NCI-H510A (cell line): Measurements from ENCODE around the gene DNAL4.

Source experiments
- DNase-seq: peaks from one replicate; lab custom pipeline; 2025; lab: John Stamatoyannopoulos, UW

DNAL4 gene

DNA sequence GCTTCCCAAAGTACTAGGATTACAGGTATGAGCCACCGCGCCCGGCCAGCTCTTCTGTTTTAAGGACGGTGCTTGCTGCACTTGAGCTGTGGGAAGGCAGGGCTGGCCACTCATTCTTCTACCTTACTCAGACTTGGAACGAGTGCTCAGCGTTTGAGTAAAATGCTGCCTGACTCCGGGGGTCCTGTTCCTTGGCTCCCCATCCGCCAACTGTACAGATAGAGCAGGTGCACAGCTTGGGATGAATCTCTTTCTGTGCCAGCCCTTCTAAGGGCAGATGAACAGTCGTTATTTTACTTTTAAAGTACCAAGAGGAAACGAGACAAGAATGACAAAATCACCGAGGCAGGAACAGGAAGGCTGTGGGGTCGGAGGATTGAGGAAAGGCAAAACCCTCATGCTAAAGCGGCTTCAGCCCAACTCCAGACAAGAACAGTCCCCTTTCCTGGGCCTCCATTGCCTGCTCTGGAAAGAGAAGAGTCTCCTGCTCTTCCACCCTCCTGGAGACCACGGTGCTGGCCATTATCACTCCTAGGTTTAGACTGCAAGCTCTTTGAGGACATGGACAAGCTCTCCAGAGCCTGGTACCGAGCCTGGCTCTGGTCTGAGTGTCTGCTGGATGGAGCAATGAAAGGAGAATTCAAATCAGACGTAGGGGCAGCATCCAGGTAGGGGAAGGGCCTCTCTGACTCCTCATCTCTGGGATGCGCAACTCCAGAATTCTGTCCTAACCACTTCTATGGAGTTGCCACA lies 37.1 kb downstream of the DNAL4 start:
- DNase-seq = no peak

DNA sequence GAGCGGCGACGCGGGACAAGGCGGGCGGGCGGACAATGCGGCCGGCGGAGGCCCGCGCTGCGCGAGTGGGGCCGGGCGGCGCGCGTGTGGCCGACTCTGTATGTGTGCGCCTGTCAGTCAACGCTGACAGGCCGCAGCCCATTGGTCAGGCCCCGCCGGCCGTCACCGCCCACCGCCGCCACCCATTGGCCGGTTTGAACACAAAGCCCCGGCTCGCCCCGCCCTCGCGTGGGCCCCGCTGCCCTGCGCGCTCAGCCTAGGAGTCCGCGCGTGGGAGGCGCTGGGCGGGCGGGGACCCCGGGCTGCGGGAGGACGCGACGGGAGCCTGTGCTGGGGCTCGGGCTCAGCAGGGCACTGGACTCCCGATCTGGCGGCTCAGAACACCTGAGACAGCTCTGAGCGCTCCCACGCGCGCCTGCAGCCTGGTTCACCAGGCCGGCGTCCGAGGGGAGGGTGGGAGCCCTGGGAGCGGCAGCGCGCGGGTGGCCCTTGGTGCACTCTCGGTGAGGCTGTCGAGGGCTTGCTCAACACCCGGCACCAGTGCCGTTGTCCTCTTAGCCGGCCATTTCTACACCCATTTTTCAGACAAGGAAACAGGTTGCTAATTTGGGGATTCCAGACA lies 37.9 kb downstream of the DNAL4 start, which contains the start of gene SUN2:
Gene SUN2 (minus strand): TSS at position 88 of the 622 bp plus-strand sequence. CDS start 3,370 bp downstream, outside the sequence.
- no peak for DNase-seq

DNA sequence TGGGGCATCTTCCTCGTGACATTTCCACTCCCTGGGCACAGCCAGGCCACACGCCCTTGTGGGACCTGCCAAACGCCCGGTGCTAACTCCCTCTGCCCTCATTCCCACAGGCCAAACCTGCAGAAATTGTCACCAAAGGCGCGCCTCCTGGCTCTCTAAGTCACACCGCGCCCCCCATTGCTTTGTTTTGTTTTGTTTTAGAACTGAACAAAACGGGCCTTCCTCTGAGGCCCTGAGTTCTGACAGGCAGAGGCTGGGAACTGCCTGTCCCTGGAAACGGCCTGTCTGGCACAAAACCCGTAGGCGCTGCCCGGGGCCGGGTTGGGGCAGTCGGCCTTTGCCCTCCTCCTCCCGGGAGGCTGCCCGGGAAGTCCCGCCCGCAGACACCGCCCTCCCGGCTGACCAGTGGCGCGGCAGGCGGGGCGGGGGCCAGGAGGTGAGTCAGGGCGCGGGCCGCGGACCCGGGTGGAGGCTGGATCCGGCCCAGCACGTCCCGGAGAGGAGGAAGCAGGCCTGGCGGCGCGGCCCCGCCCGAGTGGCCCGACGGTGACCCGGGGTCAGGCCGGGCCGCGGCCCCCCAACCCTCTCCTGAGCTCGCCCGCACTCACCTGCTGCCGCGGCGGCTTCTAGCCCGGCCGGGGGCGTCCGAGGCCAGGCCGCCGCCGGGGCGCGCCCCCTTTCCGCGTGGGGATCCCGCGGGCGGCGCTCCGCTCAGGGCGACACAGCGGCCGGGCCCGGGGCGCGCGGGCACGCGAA lies 38.6 kb downstream of the DNAL4 start:
- no peak for DNase-seq

DNA sequence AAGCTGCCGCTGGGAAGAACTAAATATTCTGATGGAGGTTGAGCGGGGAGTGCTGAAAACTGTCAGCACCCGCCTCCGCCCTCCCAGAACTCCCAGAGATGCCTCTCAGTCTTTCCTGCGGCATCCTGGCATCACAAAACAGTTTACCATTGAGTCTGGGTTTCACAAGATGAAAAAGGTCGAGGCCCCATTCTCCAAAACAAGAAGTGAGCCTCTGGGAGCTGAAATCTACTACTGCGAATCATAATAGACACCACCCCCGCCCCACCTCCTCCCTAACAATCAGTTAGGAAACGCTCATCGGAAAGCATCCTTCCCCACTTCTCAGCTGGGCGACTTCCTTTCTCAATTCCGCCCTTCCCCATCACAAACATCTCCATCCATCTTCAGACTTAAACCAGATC lies 39.2 kb downstream of the DNAL4 start:
- no peak for DNase-seq

DNA sequence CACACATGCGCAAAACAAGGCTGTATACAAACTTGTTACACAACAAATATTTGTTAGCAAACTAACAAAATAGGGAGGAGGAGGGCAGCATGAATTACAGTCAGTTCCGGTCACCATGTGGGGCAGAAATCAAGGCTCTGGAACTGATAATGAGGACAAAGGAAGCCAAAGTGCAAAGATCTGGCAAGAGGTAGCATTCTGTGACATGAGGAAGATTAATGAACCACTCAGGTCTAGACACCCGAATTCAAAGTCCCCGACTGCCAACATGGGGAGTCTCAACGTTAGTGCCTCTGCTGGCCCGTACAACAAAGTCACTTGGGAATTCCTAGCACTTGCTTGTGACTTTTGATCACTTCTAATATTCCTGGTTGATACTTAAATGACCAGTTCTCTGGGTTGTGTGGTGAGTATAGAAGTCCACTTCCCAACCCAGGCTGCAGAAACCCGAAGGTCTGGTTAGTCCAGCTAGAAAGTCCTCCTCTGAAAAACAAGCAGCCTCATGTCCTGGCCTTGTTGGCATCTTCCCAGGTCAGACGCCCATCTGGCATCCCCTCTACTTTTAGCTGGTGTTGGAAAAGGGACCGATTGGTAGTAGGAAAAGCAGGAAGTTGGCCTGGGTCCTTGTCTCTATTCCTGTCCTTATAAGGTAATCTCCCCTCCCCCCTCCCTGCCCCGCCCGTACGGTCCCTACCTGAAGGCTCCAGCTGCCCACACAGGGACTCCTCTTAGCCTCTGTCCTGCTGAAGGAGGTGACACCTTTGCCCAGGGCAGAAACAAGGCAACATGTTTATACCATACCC lies 39.8 kb downstream of the DNAL4 start:
- peak; percentile 54 for DNase-seq

DNA sequence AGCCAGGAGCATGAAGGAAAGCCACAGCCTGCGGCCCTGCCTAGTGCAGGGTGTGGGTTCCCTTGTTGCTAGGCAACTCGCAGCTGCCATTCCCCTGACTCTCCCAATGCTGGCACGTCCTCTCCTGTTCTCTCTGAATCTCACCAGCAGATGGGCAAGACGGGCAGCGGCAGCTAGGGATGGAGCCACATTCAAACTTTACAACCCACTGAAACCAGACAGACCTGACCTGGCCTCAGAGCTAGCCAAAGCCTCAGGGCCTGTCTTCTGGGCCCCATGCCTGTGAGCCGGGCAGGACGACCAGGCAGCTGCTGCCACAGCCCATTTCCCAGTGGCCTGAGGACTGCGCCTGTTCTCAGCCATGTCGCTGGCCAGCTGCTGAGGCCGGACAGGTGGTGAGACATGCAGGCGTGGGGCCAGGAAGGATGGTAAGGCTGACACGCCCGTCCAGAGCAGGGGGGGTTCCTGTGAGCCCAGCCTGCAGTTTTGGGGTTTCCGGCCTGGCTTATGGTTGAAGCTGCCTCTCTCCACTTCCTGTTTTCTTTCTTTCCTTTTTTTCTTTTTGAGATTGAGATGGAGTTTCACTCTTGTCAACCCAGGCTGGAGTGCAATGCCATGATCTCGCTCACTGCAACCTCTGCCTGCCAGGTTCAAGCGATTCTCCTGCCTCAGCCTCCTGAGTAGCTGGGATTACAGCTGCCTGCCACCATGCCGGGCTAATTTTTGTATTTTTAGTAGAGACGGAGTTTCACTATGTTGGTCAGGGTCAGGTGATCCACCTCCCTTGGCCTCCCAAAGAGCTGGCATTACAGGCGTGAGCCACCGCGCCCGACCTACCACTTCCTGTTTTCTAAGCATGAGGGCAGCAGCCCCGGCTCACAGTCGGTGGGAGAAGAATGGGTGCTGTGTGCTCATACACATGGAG lies 42.3 kb downstream of the DNAL4 start:
- no peak for DNase-seq

DNA sequence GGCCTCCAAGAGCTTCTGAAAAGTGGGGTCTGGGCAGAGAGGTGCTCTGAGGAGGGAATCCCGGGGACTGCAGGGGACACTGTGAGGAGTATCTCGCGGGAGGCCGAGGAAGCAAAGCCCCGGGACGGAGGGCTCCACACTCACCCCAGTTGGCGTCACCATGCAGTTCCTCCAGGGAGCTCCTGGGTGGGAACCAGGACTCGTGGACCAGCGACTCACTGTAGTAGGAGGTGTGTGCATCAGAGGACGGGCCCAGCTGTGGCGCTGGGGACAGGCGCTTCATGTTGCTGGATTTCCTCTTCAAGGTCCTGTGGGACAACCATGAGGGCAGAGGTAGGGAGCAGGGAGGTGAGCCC lies 42.9 kb downstream of the DNAL4 start:
- DNase-seq = no peak

DNA sequence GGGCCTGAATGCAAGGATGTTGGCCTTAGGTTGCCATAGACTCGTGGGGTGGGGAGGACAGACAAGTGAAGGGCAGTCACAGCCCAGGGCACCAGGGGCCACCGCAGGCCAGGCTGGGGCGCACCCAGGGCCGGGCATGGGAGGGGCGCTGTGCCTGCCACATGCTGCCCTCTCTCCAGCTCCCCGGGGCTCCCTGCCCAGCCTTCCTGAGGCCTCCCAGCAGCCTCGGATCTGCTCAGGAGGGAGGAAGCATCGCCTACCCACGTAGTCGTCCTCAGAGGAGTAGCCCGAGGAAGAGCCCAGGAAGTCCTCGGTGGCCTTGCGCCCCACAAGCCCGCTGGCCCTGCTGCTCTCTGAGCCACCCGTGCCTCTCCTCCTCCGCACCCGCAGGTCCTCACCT lies 43.3 kb downstream of the DNAL4 start:
- no peak for DNase-seq

DNA sequence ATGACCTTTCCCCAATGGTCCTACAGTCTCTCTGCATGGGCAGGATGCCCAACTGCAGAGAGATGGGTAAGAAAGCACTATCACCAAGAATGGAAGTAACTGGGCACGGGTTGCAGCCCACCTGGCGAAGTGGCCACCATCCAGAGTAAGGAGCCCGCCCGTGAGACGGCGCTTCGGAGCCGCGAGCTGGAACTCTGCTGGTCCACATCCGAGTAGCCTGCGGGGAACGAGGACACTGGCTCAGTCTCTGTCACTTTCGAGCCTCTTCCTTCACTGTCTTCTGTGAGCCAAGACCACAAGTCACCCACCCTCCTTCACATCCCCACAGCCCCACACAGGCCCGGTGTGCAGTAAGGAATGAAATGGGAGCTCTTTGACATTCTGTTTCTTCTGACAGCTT lies 43.8 kb downstream of the DNAL4 start:
- DNase-seq = no peak

DNA sequence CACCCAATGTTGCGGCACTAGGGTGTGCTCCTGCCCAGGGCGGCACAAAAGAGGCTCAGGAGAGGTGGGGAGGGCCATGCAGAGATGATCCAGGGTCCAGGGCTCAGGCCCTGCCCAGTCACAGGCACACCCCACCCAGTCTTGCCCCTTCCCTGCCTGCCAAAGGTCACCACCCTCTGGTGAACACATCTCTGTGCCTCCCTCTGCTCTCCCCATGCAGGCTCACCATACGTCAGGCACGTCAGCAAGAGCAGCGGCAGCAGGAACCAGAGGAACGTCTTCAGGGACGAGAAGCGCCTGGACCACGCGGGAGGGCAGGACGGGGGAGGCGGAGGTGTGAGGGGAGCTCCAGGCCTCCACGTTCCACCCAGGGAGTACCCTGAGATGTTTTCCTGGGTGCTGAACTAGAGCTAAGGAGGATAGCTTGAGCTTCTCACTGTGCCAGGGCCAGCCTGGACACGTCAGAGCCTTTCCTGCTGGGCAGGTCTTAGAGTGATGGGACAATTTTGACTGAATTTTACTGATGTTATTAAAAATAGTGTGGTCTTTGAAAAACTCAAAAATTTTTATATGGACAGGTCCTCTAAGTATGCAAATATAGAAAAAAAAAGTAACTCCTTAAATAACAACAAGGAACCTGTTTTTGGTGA lies 45.3 kb downstream of the DNAL4 start:
- no peak for DNase-seq

DNA sequence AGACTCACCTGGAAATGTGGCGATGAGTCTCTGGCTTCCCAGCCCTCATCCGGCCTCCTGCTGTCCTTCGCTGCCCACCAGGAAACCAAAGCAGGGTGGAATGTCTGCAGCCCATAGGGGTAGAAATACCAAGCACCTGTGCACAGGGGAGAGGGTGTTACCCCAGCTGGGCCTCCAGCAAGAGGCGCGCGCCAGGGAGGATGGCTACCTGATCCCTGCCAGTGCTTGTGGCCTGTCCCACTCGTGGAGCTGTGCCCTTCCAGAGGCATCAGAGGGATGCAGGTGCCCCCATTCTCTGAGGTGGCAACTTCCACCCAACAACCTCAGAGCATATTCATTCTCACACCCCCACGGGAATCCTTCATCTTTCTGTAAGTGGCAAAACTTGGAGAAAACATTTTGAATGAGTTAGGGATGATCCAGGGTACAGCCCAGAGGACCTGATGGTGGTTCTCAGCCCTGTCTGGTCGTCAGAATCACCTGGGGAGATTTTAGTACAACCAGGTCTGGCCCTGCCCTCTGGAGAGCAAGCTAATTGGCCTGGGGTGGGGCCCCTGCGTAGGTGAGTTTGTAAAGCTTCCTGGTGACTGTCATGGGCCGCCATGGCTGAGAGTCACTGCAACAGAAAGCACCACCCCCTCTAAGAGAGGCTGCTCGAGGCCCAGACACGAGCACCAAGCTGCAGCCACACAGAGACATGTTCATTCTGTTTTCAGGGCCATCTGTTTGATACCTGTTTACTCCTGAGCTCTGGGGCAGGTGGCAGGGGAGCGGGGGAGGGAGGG lies 48.1 kb downstream of the DNAL4 start:
- DNase-seq = peak; percentile 91

DNA sequence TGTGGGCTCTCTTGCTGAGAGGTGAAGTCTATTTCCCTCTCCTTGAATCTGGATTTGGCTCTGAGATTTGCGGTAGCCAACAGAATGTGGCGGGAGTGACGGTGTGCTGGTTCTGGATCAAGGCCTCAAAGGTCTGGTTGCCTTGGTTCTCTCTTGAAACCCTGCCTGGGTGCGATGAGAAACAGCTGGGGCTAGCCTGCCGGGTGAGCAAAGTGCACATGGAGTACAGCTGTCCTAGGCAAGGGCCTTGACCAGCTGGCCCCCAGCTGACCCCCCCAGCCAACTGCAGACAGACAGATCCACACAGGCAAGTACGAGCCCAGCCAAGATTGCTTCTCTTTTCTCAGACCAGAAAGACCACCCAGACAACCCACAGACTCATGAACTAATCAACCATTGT lies 49.0 kb downstream of the DNAL4 start:
- DNase-seq = no peak

DNA sequence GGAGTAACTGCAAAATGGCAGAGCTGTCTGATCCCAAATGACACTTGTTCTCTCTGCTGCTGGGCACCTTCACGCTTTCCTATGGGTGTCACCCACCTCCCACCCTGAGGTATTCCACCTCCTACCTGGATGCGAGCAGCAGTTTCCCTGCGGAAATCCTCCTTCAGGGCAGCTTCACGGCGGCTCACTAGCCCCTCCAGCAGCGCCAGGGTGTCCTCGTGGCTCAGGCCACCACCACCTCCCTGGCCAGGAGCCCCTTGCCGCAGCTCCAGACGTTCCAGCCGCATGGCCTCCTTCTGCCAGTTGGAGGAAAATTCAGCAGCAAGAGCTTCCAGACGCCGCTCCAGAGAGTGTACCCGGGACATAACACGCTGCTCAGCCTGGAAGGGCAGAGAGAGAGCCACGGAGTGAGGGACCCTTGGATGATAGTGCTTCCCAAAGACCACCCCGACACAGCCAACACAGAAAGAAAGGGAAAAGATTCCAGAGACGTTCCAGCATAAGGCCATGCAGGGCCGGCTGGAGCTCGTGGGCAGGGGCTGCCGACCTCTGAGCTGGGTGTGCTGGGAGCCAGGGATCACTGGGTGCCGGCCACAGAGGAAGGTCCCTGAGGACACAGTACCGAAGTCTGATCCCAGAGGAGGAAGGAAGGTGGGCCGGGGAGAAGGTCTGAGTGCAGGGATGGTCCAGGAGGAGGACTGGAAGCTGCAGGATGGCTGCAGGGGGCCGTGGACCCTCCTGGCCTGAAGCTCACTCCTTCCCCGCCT lies 51.6 kb downstream of the DNAL4 start:
- DNase-seq = no peak

DNA sequence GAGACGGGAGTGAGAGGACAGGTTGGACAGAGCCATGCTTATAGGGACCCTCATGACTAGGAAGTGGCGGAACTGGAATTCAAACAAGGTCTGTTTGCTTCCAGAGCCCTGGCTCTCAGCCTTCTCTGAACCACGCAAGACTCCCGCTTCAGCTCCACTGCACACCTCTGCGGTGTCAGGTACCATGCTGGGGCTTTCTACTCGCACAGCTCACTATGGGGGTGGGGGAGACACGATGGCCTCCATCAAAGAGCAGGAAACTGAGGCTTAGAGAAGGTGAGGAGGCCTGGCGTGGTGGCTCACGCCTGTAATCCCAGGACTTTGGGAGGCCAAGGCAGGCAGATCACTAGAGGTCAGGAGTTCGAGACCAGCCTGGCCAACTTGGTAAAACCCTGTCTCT lies 52.4 kb downstream of the DNAL4 start:
- no peak for DNase-seq

DNA sequence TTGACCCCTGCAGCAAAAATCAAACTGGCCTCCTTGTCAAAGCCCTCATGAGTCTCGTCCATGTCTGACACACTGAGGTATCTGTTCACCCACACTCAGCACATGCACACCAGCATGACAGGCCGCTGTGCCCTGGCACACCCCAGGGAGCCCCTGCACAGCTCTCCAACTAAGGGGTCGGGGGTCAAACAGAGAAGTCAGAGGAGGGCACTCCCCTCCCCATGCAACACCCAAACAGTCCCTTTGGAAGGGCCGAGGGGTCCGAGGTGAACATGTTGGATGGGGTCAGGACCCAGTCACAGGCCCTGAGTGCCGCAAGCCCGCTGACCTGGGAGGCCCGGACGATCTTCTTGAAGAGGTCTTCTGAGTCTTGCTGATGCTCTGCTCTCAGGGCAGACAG lies 52.8 kb downstream of the DNAL4 start:
- no peak for DNase-seq

DNA sequence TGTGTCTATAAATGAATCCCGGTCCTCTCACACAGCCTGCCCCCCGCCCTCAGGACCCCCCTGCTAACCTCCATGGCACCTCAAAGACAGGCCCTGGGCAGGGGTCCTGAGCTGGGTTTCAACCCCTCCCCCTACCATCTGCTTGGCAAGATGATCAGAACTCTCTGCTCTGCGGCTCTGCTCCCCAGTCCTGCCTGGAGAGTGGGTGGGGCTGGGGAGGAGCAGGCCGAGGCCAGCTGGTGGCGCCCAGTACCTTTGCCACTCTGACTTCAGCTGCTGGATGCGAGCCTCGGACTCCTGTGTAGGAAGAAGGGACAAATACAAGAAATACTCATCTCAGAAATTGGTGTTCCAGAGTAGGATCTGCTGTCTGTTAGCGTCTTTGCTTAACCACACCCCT lies 53.2 kb downstream of the DNAL4 start:
- DNase-seq = no peak

DNA sequence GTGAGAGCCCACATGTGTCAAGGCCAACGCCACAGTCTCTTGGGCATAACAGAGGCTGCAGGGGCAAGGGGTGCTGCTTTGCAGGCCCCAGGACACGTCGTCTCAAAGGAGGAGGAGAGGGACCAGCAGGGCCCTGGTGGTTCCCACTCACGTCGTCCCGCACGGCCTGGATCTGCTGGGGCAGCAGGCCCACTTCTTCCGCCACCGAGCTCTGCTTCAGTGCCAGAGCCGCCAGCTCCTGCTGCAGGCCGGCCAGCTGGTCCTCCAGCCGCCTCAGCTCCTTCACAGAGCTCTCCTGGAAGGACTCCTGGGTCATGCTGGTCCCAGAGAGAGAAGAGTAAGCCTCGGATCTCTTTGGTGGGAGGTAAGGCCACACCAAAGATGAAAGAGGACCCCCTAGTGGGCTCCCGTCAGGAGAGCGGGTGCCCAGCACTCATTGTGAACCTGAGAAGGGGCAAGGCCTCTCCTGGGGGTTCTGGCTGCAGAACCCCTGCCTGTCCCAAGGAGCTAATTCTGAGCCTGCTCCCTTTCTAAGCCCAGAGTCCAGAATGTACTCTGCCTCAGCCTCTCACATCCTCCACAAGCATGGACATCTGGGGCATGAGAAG lies 53.7 kb downstream of the DNAL4 start:
- no peak for DNase-seq

DNA sequence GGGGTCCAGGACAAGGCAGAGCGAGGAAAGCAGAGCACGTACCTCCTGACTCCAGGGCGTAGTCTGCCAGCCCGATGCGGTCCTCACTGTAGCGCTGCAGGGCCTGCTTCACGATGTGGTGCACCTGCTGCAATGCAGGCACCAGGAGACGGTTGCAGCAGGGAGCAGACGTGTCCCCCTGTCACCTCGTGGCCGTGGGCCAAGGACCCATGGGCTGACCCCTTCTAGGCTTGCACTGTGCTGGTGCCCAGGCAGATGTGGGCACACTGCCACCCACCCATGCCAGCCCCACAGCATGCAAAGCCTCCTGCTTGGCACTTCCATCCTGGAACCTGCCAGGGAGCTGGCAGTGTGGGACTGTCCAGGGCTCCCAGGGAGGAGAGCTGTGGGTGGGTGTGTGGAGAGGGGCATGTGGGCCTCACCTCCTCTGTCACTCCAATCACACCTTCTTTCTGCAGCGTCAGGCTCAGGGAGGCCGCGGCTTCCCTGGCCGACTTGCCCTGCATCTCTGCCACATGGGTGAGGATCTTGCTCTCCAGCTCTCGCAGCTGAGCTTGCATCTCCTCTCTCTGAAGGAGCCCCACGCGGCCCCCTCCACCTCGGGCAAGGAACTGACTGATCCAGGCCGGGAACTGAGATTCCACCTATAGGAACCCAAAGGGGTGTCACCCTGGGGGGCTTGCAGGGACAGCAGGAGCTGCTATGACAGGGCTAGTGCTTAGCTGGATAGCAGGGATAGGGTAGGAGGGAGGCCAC lies 54.5 kb downstream of the DNAL4 start:
- no peak for DNase-seq
